ENCODE data around the gene VIPR2.

VIPR2 gene

DNA sequence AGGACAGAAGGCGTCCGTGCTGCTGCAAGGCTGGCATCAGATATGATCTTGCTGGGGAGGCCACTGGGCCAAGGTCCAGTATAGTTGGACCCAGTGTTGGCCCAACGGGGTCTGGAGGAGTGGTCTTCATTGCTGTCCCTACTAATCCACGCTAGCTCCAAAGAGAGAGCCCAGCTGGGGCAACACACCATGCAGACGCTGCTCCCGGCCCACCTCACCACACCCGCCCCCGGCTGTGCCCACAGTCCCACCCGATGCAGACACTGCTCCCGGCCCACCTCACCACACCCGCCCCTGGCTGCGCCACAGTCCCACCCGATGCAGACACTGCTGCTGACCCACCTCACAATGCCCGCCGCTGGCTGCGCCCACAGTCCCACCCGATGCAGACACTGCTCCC is 121.5 kb downstream of the VIPR2 start:
- H4K20me1 ChIP-seq (ENCODE audit: control insufficient read depth, insufficient read depth, low read depth, low read length): no peaks in the 10 kb centered on the region
- H3K79me2 ChIP-seq (ENCODE audit: control insufficient read depth, low read length): no peaks in the 10 kb centered on the region
- H3K9me2 ChIP-seq (replicated peaks; ENCODE audit: control insufficient read depth, low read length): no peaks in the 10 kb centered on the region
- no peak overlapping the region for H3K4me3 ChIP-seq (ENCODE audit: low read length)
- TF ChIP-seq EZH2phosphoT487 (IDR thresholded peaks at IDR 0.05; ENCODE audit: borderline replicate concordance, low read length) (no peak), CTCF (IDR thresholded peaks at IDR 0.05; ENCODE audit: low read depth, low read length, poor library complexity, severe bottlenecking) (no peak)
- H3K27me3 ChIP-seq (ENCODE audit: control insufficient read depth, low read length): no peaks in the 10 kb centered on the region
- peaks cover 33% of the 10 kb centered on the region for H3K9me3 ChIP-seq (ENCODE audit: control insufficient read depth, insufficient read depth, low read length)
- H3K27ac ChIP-seq (ENCODE audit: low read depth, low read length): no peak overlapping the region
- no peaks in the 10 kb centered on the region for H3K4me1 ChIP-seq (ENCODE audit: control insufficient read depth, low read length)
- H3K4me2 ChIP-seq (ENCODE audit: low read length): no peak overlapping the region
- H3K36me3 ChIP-seq (ENCODE audit: control insufficient read depth, low read length): no peaks in the 10 kb centered on the region
- no peaks in the 10 kb centered on the region for H3F3A ChIP-seq (ENCODE audit: control insufficient read depth, insufficient read depth)

GRCh38 chr7:159022238-159022993 is 122.3 kb downstream of the VIPR2 start:
- no peak overlapping the region for H3K4me2 ChIP-seq (ENCODE audit: low read length)
- no peaks in the 10 kb centered on the region for H4K20me1 ChIP-seq (ENCODE audit: control insufficient read depth, insufficient read depth, low read depth, low read length)
- H3K4me3 ChIP-seq (ENCODE audit: low read length): no peak overlapping the region
- no peak overlapping the region for H3K27ac ChIP-seq (ENCODE audit: low read depth, low read length)
- H3K36me3 ChIP-seq (ENCODE audit: control insufficient read depth, low read length): no peaks in the 10 kb centered on the region
- peaks cover 33% of the 10 kb centered on the region for H3K9me3 ChIP-seq (ENCODE audit: control insufficient read depth, insufficient read depth, low read length)
- no peaks in the 10 kb centered on the region for H3K9me2 ChIP-seq (replicated peaks; ENCODE audit: control insufficient read depth, low read length)
- no peaks in the 10 kb centered on the region for H3K79me2 ChIP-seq (ENCODE audit: control insufficient read depth, low read length)
- H3K4me1 ChIP-seq (ENCODE audit: control insufficient read depth, low read length): no peaks in the 10 kb centered on the region
- no peaks in the 10 kb centered on the region for H3K27me3 ChIP-seq (ENCODE audit: control insufficient read depth, low read length)
- H3F3A ChIP-seq (ENCODE audit: control insufficient read depth, insufficient read depth): no peaks in the 10 kb centered on the region
- TF ChIP-seq CTCF (IDR thresholded peaks at IDR 0.05; ENCODE audit: low read depth, low read length, poor library complexity, severe bottlenecking): no peak
- TF ChIP-seq EZH2phosphoT487 (IDR thresholded peaks at IDR 0.05; ENCODE audit: borderline replicate concordance, low read length): no peak

DNA sequence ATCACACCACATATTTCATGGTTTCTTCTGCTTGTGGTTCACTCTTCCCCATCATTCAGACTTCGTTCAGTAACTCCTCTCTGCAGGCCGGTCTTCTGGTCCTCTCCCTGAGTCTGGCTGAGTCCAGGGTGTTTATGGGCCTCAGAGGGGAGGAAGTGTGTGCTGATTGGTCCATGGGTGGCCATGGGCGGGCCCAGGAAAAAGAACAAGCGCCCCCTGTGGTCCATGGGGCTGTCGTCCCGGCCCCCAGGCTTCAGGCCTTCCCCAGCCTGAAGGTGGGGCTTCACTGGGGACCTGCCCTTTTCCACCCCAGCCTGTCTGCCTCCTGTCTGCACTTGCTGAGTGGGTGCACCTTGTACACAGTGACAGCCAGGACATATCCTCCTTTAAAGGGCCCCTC is 123.7 kb downstream of the VIPR2 start:
- TF ChIP-seq CTCF (IDR thresholded peaks at IDR 0.05; ENCODE audit: low read depth, low read length, poor library complexity, severe bottlenecking) (no peak), EZH2phosphoT487 (IDR thresholded peaks at IDR 0.05; ENCODE audit: borderline replicate concordance, low read length) (no peak)
- H3K36me3 ChIP-seq (ENCODE audit: control insufficient read depth, low read length): no peaks in the 10 kb centered on the region
- H3K9me3 ChIP-seq (ENCODE audit: control insufficient read depth, insufficient read depth, low read length): peaks cover 33% of the 10 kb centered on the region
- H3K4me3 ChIP-seq (ENCODE audit: low read length): no peak overlapping the region
- H3K27ac ChIP-seq (ENCODE audit: low read depth, low read length): no peak overlapping the region
- no peaks in the 10 kb centered on the region for H3K27me3 ChIP-seq (ENCODE audit: control insufficient read depth, low read length)
- H3K4me2 ChIP-seq (ENCODE audit: low read length): no peak overlapping the region
- no peaks in the 10 kb centered on the region for H4K20me1 ChIP-seq (ENCODE audit: control insufficient read depth, insufficient read depth, low read depth, low read length)
- no peaks in the 10 kb centered on the region for H3K4me1 ChIP-seq (ENCODE audit: control insufficient read depth, low read length)
- H3F3A ChIP-seq (ENCODE audit: control insufficient read depth, insufficient read depth): no peaks in the 10 kb centered on the region
- no peaks in the 10 kb centered on the region for H3K9me2 ChIP-seq (replicated peaks; ENCODE audit: control insufficient read depth, low read length)
- no peaks in the 10 kb centered on the region for H3K79me2 ChIP-seq (ENCODE audit: control insufficient read depth, low read length)
